ENCODE measurements around the gene MRC1.

Gene MRC1

DNA sequence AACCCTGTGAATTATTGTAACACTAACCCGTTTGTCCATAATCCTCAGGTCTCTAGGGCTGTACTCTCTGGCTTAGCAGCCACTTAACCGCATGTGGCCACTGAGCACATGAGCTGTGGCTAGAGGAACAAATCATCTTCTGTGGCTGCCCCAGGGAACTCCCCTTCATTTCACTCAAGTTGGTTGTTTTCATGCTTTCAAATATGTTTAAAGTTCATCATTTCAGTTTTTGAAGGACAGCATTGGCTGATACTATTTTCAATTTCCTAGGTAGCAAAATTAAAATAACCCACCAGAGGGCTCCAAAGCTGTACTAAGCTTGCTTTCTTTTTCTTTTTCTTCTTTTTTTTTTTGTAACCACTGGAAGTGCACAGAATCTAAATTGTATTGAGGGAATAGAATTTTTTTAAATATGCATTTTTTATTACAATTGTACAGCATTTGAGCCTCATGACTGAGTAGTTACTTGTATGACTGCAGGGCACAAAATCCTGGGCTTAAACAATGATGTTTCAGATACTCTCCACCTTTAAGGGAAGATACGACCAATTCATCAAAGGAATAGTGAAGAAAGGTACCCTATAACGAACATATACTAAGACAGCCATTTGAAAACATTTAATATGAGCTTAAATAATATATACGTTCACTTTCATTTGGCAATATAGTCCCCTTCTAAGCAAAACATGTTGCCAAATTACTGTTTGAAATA is 38.6 kb downstream of the MRC1 start:
- TF ChIP-seq, protein P1, sequence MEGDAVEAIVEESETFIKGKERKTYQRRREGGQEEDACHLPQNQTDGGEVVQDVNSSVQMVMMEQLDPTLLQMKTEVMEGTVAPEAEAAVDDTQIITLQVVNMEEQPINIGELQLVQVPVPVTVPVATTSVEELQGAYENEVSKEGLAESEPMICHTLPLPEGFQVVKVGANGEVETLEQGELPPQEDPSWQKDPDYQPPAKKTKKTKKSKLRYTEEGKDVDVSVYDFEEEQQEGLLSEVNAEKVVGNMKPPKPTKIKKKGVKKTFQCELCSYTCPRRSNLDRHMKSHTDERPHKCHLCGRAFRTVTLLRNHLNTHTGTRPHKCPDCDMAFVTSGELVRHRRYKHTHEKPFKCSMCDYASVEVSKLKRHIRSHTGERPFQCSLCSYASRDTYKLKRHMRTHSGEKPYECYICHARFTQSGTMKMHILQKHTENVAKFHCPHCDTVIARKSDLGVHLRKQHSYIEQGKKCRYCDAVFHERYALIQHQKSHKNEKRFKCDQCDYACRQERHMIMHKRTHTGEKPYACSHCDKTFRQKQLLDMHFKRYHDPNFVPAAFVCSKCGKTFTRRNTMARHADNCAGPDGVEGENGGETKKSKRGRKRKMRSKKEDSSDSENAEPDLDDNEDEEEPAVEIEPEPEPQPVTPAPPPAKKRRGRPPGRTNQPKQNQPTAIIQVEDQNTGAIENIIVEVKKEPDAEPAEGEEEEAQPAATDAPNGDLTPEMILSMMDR (IDR thresholded peaks at IDR 0.05), result peak; percentile 60

DNA sequence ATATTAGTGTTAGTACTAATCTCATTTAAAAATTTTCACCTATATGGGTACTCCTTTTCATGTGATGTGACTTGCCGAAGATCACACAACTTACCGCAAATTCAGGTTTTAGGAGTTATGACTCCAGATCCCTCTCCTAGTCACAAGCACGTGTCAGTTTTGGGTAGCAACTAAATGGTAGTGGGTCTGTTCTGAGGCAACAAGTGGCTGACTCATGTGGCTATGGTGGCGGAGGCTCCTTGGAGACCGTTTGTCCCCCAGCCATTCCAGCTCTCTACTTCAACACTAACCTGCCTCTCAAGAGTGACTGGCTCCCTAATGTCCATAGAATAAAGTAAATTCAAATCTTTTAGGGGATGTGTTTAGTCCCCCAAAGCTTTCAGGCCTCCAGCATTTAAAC is 39.5 kb downstream of the MRC1 start:
- TF ChIP-seq, protein P1 (IDR thresholded peaks at IDR 0.05), result no peak

DNA sequence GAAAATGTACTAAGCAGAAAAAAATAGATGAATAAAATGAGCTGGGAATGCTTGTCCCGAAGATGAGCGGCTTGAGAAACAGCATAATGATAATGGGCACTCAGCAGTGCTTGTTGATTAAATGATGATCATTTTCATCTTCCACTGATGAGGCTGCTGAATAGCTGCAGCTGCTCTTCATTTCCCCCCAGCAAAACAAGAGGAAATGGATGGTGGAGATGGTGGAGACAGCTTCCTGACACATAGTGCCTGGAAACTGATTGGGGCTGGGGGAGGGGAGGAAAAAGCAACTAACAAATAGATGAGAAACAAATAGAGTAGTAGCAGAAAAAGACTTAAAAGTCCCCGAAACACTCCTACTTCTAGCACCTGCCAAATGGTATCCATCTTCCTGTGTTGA is 41.4 kb downstream of the MRC1 start:
- TF ChIP-seq, protein P1 (IDR thresholded peaks at IDR 0.05), result no peak

DNA sequence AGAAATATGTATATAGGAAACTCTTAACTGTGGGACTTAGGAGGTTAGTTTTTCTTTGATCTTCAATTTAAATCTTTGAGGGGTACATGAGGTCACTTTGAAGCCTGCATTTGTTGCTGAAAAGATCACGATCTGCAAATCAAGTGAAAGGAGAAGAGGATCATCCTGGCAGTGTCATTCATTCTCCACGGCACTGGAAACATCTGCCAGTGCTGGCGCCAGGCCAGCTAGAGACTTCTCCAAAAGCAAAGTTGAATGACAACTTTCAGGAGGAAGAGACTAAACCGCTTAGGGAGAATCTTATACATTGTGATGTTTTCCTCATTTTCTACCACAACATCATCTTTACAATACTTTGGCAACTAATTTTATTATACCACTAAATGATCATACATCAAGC is 42.5 kb downstream of the MRC1 start:
- TF ChIP-seq, protein P1 (IDR thresholded peaks at IDR 0.05), result no peak

DNA sequence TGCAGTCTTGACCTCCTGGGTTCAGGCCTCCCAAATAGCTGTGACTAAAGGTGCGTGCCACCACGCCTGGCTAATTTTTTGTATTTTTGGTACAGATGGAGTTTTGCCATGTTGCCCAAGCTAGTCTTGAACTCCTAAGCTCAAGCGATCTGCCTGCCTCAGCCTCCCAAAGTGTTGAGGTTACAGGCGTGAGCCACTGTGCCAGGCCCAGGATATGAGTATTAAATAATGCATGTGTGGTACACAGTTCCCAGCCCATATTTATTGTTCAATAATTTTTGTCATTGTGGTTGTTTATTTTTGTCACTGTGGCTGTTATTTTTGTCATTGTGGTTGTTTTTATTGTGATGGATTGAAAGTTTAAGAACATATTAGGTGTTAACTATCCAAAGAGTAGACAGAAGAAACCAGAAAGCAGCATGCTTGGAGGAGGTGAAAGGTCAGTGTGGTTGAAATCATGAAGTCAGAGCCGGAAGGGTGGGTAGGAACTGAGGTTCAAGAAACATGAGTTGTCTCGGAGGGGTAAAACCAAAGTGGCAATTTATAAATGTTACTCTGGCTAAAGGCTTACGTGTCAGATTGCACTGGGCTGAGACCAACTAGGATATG is 45.0 kb downstream of the MRC1 start:
- TF ChIP-seq, protein P1 (IDR thresholded peaks at IDR 0.05), result no peak

DNA sequence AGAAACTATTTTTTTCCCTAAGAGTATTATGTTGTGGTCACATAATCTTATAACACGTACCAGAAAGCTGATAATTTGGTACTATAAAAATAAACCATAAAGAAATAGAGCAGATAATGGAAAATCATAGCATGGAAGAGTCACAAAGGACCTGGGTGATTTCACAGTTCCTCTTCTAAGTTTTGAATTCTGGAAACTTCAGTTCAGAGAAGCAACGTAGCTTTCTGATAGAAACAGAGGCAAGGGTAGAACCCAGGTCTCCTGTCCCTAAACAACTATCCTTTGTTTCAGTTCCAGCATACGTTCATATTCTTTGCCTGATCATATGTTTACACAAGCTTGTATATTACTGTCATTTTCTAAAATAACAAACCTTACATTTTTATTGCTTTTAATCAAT is 47.9 kb downstream of the MRC1 start:
- TF ChIP-seq, protein P1 (IDR thresholded peaks at IDR 0.05), result no peak

DNA sequence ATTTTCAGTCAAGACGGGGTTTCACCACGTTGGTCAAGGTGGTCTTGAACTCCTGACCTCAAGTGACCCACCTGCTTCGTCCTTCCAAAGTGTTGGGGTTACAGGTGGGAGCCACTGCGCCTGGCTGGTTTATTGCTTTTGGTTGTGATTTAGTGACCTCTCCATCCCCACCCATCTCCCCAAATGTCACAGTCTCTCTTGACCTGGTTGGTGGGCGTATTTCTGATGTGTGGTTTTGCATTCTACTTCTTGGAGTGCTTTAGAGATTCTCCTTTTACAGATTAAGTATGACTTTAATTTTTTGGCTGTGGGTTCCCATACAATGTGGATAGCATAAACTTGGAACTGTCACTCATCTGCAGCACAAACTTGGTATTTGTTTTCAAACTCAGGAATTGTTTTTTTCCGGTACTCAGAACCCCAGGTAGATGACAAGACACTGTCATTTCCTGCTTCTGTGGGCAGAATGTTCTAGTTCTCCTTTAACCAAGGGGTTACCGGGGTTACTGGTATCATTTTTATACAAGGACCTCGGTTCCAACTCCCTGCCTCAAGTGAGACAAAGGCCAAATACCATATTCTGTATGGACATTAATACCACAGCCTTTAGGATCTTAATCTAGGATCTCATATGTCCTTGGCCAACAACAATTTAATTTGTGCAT is 50.5 kb downstream of the MRC1 start:
- TF ChIP-seq, protein P1 (IDR thresholded peaks at IDR 0.05), result no peak

All from LNCAP (cell line).